NOMO-1 treated with DMSO at 0.1 percent for 48 hours (cell line): ENCODE measurements around the gene ATP10A.

Source experiments
- DNase-seq: peaks from one replicate; lab custom pipeline; 2025; ENCODE audit not compliant: unreplicated experiment; lab: John Stamatoyannopoulos, UW

Gene ATP10A

GRCh38 chr15:25797035-25797434 lies 66.1 kb downstream of the ATP10A start:
- DNase-seq = no peak

DNA sequence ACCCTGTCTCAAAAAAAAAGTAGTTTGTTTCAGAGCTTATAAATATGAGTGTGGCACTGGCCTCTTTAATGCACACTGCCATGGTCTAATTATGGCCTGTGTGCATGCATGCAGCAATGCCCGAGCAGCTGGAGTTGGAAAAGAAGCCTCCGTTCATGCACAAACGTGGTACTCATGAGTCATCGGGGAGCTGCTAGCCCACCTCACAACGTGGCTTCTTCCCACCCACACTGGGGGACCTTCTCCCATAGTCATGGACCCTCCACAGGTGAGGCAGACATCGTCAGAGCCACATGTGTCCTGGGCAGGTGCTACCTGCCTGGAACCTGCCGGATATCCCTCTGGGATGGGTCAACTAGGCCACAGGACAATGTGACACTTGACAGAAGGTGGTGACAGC lies 66.7 kb downstream of the ATP10A start:
- DNase-seq = no peak

DNA sequence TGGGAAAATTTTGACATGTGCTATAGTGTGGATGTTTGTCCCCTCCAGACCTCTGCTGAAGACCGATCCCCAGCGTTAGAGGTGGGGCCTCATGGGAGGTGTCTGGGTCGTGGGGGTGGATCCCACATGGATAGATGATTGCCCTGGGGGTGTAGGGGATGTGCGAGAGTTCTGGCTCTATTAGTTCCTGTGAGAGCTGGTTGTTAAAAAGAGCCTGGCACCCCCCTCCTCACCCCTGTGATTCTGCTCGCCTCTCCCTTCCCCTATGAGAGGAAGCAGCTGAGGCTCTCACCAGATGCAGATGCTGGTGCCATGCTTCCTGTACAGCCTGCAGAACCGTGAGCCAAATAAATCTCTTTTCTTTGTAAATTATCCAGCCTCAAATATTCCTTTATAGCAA lies 67.4 kb downstream of the ATP10A start:
- DNase-seq = no peak

GRCh38 chr15:25795061-25795460 lies 68.1 kb downstream of the ATP10A start:
- no peak for DNase-seq

DNA sequence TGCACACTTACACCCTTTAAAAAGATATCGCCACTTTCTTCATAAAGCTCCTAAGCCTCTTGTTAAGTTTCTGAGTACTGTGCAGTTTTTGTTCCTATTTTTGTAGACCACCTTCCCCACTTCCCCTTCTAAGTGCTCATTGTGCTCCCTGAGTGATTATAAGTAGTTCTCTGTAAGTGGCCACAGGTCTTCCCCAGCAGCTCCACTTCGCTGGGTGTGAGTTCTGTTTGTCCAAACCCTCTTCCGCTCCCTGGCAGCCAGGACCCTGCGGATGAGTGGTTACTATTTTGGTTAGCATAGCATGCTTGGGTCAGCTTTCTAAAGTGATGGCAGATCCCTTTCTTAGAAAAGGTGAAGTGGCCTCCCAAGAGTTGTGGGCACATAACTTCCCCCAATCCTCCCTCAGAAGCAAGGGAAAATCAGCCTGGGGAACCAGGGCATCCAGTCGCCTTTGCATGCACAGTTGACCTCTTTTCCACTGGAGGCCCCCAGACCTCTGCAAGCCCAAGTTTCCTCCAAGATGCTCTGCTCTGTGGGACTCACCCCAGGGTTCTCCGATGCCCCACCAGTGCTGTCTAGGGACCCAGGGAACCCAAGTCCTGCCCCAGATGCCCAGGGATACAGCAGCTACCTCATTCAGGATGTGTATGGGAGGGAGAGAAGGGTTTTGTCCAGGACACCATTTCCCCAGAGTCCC lies 69.6 kb downstream of the ATP10A start:
- DNase-seq = peak; percentile 99

- no peak for DNase-seq
These were observed 71.0 kb downstream of the ATP10A start for GRCh38 chr15:25792128-25792527.

GRCh38 chr15:25790000-25790660 lies 73.0 kb downstream of the ATP10A start:
- DNase-seq = peak; percentile 84

DNA sequence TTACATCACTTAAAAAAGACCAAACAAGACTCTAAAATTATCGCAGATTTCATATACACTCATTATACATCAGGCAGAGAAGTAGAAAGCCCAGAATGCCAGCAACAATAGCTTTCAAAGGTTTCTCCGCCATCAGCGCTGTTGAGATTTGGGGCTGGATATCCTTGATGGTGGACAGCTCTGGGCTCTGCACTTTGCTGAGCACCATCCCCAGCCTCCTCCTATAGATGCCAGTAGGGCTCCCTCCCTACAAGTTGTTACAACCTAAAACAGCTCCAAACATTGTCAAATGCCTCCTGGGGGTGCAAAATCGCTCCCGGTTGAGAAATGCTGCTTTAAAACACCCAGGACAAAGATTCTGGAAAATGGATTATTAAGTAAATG lies 73.5 kb downstream of the ATP10A start:
- no peak for DNase-seq

GRCh38 chr15:25789211-25789610 lies 73.9 kb downstream of the ATP10A start:
- no peak for DNase-seq

DNA sequence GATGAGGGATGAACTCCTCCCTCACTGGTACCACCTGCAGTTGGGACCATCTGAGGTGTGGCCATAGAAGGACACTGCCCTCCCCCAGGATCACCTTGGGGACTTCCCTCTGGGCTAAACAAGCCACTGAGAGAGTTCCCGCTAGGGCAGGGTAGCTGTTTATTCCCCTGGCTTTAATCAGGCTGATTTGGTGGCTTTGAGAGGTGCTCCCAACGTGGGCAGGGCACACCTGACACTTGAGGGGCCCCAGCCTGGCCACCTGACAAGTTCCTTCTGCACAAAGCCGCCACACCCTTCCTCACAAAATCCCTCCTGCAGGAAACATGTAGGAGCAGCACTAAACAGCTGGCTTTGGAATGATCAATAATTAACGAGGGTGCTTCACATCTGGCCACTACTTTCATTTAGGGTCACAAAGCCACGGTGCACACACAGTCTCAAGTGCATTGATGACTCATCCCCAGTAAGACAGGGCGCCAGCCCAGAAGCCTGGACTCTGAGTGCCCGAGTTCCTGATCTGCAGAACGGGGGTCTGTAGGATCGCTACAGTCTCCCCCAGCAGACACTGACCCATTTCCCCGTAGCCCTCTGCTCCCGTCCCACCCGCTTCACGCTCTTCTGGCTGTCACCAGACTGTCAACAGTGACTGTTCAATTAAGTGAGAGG lies 75.1 kb downstream of the ATP10A start:
- DNase-seq = peak; percentile 31

DNA sequence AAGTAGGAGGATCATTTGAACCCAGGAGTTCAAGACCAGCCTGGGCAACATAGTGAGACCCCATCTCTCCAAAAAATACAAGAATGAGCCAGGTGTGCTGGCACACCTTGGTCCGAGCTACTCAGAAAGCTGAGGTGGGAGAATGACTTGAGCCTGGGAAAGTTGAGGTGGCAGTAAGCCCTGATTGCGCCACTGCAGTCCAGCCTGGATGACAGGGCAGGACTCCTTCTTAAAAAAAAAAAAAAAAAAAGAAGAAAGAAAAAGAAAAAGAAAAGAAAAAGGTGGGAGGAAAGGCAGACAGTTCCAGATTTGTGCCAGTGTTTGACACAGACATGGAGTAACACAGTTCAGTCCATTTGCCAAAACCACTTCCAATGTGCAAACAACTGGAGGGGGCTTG lies 75.7 kb downstream of the ATP10A start:
- no peak for DNase-seq

GRCh38 chr15:25786040-25786439 lies 77.1 kb downstream of the ATP10A start:
- DNase-seq = no peak

GRCh38 chr15:25785641-25786025 lies 77.5 kb downstream of the ATP10A start:
- no peak for DNase-seq

DNA sequence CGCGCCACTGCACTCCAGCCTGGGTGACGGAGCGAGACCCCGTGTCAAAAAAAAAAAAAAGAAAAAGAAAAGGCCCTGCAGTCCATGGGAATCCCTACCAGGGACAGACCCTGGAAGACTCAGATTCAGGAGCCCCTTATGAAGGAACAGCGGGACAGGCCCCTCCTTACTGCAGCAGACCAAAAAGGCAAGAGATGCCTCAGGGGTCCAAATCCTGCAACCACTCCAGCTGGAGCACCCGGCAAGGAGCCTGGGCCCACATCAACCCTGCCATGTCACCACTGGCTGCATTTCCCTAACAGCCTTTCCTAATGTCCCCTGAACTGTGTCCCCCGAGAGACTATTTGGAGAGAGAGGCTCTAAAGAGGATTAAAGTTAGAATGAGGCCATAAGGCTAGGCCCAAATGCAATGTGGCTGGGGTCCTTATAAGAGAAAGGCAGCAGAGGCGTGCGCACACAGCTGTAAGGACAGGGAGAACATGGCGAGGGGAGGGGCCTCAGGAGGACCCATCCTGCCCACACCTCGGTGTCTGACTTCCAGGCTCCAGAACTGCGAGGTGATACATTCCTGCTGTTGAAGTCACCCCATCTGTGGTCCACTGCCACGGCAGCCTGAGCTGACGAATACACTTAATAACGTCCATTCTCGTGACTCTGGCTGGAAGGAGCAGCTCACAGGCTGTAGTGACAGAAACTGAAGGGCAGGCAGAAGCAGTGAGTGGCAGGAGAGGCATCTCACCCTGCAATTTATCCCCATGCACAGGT lies 78.1 kb downstream of the ATP10A start:
- no peak for DNase-seq

DNA sequence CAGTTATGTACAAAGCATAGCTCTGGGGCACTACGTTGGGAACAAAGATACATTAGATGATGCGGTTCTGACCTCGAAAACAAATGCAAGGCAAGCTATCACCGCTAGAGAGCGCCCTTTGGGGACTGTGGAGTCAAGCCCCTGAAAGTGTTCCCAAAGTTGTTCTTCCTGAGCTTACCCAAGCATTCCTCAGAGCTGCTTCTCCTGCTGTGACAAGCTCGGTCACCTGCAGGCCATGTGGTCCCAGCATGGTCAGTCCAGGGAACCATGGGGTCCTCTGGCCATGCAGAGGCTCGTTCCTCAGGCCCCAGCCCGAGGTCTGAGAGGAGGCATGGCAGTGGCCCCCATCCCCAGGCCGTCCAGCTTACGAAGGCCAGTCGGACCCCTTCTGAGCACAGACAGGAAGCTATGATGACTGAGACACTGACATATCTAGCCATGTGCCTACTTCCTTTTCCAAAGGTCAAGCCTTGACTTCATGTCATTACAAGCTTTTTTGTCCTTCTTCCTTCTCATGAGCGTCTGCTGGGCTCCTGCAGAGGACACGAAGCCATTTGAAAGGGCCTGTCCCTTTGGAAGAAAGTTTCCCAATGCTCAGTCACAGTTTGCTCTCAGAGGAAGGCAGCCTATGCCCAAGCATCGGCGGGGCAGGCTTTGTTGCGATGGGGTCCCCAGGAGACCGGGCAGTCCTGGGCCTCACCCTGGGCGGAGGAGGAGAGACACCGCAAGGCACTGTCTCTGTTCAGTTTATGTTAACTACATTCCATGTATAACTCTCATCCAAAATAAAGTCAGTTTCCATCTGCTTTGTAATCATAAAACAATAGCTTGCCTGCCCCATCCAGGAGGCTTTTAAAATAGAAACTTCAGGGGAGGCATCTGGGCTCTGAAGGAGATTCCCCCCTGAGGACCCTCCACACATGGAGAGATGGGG lies 79.3 kb downstream of the ATP10A start:
- peak; percentile 23 for DNase-seq

GRCh38 chr15:25783134-25783533 lies 80.0 kb downstream of the ATP10A start:
- DNase-seq = no peak

DNA sequence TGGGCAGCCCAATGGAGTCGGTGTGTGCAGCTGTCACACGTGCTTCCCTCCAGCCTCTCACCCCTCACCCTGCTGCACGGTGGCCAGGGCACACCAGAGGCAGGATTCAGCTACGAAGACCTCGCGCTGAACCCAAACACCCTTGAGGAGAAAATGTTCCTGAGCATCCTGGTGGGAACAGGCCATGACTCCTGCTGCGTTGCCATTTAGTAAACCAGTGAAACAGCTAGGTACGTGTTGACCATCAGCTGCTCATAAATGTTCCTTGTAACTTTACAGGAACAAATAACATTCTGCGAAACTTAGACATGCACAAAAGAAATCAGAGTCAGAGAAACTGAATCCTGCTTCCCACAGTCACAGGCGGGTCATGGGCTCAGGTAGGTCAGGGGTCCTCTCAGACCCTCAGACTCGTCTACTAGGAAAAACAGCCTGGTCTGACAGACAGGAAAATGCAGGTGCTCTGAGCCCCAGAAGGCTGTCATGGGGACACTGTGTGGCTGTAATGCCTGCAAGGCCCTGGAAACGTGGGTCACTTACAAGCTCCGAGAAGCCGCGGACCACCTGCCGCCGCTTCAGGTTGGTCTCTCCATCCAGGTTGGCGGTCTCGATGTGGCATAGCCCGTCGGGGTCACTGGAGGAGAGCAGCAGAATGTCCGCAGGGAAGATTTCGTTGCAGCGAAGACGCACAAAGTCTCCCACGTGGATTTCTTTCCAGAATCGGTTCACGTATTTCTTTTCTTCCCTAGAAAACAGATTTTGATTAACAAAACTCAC lies 82.5 kb downstream of the ATP10A start:
- no peak for DNase-seq

DNA sequence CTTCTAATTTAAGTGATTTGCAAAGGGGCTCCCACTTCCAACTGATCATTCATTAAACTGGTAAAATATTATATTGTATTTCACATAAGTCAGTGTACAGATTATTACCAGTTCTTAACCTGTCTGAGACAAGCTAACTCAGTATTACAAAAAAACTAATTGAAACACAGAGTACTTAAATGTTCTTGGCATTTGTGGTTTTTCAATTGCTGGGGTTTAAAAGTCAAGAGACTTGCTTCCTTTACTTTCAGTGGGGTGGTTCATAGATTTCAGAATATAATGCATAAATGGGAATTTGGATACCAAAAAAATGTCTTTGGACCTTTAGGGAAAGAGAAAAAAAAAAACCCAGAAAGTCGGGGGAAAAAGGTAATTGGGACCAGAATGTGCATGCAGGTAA lies 85.0 kb downstream of the ATP10A start:
- peak; percentile 63 for DNase-seq

DNA sequence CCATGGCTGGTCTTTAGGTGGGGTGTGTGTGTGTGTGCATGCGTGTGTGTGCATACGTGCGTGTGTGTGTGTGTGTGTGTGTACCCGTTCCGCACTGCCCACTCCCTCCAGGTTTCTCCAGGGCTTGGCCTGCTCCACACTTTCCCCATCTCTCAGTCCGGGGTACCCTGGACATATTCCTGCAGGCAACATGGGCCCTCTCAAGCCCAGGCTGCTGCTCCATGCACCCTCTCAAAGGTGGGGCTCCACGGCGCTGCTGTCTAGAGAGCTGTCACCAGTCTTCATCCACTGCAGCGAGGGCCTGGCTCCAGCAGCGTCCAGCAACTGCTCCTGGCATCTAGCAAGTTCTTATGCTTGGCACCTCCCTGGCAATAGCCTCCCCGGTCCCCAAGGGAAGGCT lies 86.1 kb downstream of the ATP10A start:
- DNase-seq = no peak
